Stomach (tissue), 4 donors: ENCODE measurements around the gene HSD17B12.

Experiments
- CTCF ChIP-seq, 7 experiments: fragments of 450-650 bp in 4 of 7; fragments of 200-600 bp in 3 of 7; sonication (generic) in 3 of 7; IDR thresholded peaks; one replicate each; pipeline ENCODE4 v1.5.1; 2016 to 2019; ENCODE audit warnings: antibody characterized with exemption in 7 of 7, control low read depth in 2 of 7, mild to moderate bottlenecking in 1 of 7
- EP300 ChIP-seq: sonication (generic); formaldehyde crosslinking; IDR thresholded peaks from one replicate; pipeline ENCODE4 v1.6.1; 2017; ENCODE audit warnings: antibody characterized with exemption
- POLR2A ChIP-seq, 4 donors: fragments of 450-650 bp; IDR thresholded peaks; one replicate each; pipeline ENCODE4 v1.6.1; 2016; ENCODE audit warnings: antibody characterized with exemption in 4 of 4, control low read depth in 2 of 4, mild to moderate bottlenecking in 1 of 4, moderate library complexity in 1 of 4
- POLR2AphosphoS5 ChIP-seq, 3 donors: sonication (generic); formaldehyde crosslinking; IDR thresholded peaks; one replicate each; pipeline ENCODE4 v1.6.1; 2016; ENCODE audit warnings: antibody characterized with exemption in 3 of 3

- TF ChIP-seq CTCF (IDR thresholded peaks at IDR 0.05) (no peak), POLR2A (IDR thresholded peaks at IDR 0.05) (no peak), EP300 (no peak), POLR2AphosphoS5 (IDR thresholded peaks at IDR 0.05) (no peak)
Observed at GRCh38 chr11:43861141-43861540, 180.6 kb downstream of the HSD17B12 start.
